ENCODE measurements around the gene CACNG3.
"Not testable (repeated sequence)": the region's sequence is repeated elsewhere in the genome, so short reads cannot be mapped to it uniquely, and the experiment has no call there.

The CACNG3 gene

DNA sequence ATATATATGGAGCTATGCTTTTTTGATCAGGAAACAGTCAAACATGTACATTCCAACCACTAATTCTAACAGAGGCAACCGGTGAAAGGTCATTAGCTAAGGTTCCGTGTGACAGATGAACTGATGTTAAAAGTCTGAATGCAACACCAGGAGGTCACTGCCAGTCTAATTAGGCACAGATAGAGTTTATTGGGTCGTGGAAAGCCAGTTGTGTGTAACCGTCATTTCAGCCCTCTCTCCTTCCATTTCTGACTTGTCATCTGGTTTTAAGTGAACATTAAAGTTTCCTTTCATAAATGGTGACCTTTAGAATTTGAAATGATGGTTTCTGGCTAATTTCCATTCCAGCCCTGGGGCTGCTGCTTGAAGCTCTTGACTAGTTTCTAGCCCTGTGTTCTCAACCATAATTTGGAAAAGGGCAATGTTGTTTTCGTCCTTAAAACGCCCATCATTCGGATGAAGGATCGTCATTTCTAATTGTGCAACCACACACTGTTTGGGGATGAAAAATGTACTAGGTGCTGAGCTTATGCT, 23.9 kb downstream of the CACNG3 start:
- no peak for DNase-seq (ENCODE audit: low spot score)

DNA sequence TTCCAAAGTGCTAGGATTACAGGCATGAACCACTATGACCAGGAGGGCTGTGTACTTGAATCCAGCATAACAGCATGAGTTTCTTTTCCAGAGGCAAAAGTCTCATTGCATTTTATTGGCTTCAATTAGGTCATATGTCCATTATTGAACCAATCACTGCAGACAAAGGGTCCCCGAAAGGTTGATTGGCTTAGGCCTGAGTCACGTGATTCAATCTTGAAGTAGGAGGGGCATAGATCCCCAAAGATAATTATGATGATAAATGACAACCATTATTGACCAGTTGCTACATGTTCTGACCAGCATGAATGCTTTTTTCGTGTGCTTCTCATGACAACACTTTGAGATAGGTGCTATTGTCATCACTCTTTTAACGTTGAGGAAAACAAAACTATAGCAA, 25.3 kb downstream of the CACNG3 start:
- DNase-seq (ENCODE audit: low spot score) = no peak

DNA sequence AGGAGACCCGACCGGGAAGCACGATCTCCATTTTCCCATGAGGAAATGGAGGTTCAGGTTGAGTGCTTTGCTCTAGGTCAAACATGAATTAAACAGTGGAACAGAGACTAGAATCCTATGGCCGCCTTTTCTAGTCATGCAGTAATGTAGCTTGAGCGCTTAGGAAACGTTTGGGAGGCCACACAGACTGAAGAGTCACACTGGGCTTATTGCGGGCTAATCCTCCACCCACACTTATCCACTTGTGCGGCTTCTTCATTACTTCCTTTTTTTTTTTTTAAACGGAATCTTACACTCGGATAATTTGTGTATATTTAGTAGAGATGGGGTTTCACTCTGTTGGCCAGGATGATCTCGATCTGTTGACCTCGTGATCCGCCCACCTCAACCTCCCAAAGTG, 26.0 kb downstream of the CACNG3 start:
- no peak for DNase-seq (ENCODE audit: low spot score)

DNA sequence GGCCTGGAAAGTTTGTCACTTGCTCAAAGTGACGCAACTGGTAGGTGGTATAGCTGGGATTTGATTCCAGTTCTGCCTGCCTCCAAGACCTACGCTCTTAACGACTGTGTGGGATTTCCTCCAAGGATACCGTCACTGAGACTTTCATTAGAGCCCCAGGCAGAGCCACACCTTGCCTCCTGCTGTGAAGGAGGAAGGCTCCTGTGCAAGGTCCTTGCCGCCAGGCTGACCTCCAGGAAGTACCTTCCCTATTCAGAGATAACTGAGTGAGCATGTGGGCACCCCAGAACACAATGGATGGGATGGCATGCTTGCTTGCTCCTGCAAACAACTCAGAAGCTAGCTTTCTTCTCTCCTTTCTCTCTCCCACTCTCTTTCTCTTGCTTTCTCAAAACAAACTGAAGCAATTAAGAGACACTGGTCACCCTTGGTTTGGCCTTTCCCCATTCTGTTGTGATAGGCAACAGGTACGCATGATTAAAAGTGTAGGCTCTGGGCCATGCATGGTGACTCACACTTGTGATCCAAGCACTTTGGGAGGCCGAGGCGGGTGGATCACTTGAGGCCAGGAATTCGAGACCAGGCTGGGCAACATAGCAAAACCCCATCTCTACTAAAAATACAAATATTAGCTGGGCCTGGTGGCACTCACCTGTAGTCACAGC, 30.7 kb downstream of the CACNG3 start:
- DNase-seq (ENCODE audit: low spot score) = no peak

DNA sequence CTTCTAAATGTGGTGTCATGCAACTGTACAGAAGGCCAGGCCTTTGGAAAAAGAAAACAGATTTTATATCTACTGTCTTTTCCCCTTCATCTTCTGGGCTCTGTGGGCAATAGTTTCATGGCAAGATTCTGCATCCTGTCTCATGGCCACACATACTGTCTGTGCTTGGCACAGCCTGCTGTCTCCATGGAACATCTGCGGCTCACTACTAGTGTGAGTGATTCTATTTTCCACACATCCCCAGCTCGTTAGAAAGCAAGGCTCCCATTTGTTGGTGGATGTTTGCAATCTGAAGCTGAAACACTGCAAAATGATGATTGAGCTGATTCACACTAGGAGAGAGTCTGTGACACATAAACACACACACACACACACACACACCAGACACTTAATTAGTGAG, 32.4 kb downstream of the CACNG3 start:
- no peak for DNase-seq (ENCODE audit: low spot score)

DNA sequence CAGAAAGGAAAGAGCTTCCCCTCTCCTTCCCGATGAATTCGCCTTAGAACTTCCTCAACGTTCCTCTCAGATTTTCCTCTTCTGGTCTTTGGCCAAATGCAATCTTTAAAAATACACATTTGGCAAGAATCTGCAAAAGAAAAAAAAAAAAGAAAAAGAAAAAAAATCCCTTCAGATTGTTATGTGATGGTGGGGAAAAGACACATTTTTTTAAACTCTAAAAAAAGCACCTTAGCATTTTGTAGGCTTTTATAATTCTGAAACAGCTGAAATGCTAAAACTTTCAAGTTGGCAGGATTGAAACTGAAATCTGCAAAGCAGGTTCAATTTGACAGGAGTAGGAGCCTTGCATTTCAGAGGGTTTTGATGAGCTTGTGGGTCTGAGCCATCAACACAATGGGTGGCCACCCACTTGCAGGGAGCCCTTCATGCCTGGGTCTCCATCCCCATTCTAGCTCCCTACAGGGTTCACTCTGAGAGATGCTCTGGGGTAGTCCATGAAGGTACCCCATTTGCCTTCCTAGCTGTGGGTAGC, 33.1 kb downstream of the CACNG3 start:
- no peak for DNase-seq (ENCODE audit: low spot score)

DNA sequence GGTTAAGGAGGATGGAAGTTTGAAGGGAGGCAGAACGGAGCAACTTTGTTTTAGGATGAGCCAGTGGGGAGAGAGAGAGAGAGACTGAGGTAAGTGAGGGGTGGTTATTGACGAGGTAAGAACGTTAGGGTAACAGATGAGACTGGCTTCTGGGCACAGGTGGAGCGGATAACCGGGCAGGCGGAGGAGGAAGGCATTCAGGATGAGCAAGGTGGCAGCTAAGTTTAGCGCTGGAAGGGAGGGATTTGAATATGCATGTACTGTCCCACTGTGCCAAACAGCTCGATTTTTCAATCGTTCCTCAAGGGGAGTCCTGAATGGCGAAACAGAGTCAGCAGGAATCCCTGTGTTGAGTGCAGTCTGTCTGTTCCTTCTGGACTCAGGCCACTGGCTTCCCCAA, 35.8 kb downstream of the CACNG3 start:
- DNase-seq (ENCODE audit: low spot score) = no peak

DNA sequence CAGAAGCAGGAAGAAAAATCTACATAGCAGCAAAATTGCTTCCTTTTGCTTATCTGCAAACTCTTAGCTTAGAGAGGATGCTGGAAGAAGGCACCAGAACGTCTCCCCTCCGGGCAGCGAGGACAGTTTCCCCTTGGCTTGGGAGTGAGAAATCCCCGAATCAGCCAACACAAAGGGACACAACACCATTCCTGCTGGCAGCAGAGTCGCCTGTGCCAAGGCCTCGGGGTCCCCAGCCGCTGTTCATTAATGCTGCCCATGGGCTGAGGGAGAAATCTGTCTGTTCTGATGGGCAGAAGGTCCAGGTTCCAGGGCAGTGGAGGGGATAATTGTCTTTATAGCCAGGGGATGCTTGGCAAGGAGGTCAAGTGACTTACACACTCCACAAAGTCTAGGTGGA, 38.0 kb downstream of the CACNG3 start:
- no peak for DNase-seq (ENCODE audit: low spot score)

DNA sequence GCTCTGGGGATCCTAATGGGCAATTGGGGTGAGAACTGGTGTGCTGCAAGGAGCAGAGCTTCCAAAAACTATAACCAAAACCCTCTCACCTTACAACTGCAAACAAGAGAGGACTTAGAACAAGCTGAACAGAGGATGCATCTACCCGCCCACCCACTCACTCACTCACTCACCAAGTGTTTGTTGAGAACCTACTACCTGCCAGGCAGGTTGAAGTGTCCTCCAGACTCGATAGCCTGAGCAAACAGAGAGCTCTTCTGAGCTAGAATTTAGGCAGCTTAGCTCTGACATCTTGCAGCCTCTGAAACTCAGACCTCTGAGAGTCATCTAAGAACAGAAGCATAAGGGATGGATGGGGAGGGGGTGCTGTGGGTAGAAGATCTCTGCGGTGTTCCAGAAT, 41.2 kb downstream of the CACNG3 start:
- DNase-seq (ENCODE audit: low spot score) = no peak

DNA sequence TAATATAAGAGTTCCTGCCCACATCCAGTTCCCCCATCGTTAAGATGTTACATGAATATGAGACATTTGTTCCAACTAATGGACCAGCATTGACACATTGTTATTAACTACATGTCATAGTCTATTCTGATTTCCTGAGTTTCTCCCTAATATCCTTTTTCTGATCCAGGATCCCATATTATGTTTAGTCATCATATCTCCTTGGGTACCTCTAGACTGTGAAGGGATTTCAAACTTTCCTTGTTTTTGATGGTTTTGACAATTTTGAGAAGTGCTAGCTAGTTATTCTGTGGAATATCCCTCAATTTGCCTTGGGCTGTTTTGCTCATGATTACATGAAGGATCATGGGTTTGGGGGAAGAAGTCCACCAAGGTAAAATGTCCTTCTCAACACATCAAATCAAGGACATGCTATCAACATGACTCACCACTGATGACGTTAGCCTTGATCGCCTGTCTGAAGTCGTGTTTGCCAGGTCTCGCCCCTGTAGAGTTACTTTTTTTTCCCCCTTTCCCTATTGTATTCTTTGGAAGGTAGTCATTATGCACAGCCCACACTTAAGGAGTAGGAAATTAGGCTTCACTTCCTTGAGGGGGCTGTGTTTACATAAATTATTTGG, 42.5 kb downstream of the CACNG3 start:
- DNase-seq (ENCODE audit: low spot score) = no peak

DNA sequence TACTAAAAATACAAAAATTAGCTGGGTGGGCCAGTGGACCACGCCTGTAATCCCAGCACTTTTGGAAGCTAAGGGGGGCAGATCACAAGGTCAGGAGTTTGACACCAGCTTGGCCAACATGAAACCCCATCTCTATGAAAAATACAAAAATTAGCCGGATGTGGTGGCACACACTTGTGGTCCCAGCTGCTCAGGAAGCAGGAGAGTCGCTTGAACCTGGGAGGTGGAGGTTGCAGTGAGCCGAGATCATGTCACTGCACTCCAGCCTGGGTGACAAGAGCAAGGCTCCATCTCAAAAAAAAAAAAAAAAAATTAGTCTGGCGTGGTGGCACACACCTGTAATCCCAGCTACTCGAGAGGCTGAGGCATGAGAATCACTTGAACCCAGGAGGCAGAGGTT, 44.6 kb downstream of the CACNG3 start:
- DNase-seq (ENCODE audit: low spot score) = not testable (repeated sequence)

DNA sequence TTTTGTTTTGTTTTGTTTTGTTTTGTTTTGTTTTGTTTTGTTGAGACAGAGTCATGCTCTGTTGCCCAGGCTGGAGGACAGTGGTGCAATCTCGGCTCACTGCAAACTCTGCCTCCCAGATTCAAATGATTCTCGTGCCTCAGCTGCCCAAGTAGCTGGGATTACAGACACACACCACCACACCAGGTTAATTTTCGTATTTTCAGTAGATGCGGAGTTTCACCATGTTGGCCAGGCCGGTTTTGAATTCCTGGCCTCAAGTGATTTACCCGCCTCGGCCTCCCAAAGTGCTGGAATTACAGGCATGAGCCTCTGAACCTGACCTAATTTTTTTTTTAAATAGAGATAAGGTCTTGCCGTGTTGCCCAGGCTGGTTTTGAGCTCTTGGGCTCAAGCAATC, 46.5 kb downstream of the CACNG3 start:
- DNase-seq (ENCODE audit: low spot score) = no peak

DNA sequence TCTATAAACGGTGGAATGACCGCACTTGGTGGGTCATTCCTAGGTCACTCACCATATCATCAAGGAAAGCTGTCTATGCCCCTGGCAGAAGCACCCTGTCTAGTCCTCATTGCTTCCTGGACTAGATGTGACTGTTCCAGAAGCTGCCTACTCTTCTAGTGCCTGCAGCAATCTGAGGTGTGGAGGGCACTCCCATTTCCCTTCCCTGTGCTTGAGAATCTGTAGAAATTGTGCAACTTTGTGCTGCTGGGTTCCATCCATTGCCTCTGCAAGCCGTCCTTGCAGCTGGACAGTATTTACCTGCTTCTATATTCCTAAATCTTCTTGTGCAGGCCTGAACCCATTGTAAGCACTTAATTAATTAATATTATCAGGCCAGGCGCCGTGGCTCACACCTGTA, 52.1 kb downstream of the CACNG3 start:
- DNase-seq (ENCODE audit: low spot score) = no peak

DNA sequence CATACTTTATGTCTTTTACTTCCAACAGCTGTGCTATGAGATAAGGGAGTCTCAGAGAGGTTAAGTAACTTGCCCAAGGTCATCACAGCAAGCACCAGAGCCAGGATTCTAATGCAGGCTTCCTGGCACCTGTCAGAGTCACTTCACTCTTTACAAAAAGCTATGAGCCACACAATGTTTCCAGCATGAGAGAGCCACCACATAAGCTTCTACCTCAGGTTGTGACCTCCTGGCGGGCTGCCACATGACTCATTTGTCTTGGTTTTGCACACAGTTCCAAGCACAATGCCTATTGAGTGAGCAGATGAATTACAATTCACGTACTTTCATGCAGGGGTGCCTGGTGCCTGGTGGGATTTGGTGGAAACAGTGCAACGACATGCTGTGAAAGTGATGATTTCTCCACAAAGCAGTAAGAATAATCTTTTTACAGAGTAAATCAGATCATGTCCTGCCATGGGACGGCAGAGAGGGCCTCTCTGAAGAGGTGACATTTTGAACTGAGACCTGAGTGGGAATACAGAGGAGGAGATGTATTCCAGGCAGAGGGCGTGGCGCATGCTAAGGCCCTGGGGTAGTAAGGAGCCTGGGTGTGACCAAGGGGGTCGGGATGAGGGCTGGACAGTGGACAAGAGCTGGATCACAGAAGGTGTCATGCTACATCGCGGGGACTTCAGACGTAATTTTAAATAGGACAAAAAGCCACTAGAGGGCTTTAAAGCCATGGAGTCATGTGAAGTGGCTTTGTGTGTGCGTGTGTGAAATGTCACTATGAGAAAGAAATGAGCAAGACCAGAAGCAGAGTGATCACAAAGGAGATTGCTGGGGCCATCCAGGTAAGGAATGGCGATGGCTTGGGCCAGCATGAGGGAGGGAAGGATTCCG, 53.4 kb downstream of the CACNG3 start:
- DNase-seq (ENCODE audit: low spot score) = no peak

DNA sequence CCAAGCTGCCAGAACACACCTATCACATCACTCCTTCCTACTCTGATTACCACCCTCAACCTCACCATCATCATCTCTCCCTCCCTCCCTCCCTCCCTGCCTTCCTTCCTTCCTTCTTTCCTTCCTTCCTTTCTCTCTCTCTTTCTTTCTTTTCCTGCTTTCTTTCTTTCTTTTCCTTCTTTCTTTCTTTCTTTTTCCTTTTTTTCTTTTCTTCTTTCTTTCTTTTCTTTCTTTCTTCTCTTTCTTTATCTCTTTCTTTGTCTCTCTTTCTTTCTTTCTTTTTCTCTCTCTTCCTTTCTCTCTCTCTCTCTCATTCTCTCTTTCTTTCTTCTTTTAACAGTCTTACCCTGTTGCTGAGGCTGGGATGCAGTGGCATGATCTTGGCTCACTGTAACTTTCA, 59.2 kb downstream of the CACNG3 start:
- DNase-seq (ENCODE audit: low spot score) = no peak

DNA sequence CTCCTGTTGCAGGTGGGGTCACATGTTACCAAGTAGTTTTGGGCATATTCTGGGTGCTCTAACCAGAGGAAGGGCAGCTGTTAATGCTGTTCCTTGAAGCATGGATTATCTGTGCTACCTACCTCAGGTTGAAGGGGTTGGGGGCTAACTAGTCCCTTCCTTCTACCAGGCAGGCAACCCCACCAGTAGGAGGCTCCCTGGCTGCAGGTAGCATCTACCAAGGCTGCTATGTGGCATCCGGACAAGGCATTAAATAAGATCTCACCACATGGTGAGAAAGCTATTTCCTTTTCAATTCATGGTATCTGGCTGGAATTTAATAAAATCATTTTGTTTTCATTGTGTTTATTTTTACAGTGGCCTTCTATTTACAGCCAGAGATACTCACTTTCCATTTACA, 62.5 kb downstream of the CACNG3 start:
- no peak for DNase-seq (ENCODE audit: low spot score)

DNA sequence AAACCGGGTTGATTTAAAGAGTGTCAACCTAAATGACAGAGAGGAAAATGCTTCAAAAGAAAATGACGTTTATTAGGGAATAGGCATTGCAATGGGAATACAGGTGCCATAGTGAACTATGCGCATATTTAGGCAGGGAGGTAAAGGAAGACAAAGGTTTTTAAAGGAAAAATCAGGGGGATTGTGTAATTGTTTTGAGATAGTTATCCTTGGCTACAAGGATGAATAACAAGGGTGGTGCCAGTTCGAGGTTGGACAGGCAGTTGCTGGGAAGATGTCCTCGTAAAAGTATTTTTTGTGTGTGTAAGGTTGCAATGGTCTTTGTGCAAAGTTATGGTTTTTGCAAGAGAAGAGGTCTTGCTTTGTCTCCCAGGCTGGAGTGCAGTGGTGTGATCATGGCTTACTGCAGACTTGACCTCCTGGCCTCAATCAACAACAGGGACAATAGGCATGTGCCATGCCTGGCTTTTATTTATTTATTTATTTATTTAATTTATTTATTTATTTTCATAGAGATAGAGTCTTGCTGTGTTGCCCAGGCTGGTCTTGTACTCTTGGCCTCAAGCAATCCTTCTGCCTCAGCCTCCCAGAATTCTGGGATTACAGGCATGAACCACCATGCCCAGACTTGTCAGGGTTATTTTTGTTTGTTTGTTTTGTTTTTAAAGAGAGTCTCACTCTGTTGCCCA, 63.1 kb downstream of the CACNG3 start:
- no peak for DNase-seq (ENCODE audit: low spot score)

DNA sequence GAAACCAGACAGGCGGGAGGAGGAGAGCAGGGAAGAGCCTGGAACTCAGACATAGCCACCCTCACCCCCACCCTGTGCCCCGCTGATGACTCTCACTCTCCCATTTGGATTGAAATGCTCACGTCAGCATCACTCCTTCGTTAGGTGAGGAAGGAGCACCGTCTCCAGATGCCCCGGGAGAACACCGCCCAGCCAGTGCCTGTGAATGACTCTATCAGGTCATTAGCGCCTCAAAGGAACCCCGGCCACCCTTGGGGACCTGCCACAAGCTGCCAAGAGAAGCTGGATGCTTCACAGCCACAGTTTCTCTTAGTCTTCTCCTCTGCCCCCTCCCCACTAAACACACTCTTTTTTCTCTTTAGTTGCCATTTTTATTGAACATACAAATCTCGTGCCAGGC, 66.0 kb downstream of the CACNG3 start:
- DNase-seq (ENCODE audit: low spot score) = no peak

DNA sequence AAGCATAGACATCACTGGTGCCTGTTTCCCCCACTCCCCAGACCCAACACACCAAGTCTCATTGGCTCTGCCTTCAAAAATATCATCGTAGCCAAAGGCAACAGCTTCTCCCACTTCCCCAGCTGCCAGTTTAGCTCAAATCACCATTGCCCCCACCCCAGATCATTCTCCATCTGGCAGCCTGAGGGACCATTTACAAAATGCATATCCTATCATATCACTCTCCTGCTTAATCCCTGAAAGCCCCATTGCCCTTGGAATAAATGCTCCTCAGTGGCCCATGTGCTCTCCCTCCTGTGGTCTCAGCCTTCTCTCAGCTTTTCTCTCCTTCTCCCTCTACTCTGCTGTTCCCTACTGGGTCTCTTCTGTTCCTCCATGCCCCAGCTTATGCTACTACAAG, 68.3 kb downstream of the CACNG3 start:
- no peak for DNase-seq (ENCODE audit: low spot score)

DNA sequence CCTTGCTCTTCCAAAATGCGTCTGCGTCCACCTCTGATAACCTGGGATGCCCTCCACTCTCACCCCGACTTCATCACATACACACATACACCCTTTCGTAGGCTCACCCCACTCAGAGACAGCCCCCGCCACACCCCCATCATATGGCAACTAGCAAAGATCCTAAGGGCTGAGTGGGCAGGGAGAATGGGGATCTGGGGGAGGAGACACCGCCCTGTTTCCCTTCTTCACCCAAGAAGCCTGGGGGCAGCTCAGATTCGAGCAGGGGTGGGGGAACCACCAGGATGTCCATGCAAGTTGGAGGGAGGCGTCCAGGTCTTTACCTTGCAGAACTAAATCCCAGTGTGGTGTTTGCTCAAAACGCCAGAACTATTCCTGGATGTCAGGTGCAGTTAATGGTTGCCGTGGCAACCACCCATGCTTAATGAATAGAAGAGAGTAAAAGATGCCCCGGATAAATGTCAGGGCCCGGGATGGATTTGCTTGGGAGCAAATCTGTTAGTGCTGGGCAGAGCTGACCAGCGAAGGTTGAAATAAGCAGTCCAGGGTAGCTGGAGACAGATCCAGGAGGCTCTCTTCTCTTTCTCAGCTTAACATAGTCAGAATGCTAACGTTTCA, 72.8 kb downstream of the CACNG3 start:
- DNase-seq (ENCODE audit: low spot score) = no peak

DNA sequence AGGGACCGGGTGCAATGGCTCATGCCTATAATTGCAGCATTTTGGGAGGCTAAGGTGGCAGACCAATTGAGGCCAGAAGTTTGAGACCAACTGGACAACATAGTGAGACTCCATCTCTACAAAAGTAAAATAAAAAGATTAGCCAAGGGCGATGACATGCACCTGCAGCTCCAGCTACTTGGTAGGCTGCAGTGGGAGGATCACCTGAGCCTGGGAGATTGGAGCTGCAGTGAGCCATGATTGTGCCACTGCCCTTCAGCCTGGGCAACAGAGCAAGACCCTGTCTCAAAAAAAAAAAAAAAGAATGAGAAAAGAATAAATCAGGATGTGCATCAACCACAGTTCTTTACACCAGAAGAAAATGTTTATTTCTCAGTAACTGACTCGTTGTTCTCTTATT, 76.0 kb downstream of the CACNG3 start:
- no peak for DNase-seq (ENCODE audit: low spot score)
